EH (cell line): ENCODE data around the gene CYSLTR2.

Source experiments
- DNase-seq: peaks from one replicate; pipeline ENCODE4 v3.0.0-alpha.2; 2015; ENCODE audit warnings: low read depth

CYSLTR2 gene

DNA sequence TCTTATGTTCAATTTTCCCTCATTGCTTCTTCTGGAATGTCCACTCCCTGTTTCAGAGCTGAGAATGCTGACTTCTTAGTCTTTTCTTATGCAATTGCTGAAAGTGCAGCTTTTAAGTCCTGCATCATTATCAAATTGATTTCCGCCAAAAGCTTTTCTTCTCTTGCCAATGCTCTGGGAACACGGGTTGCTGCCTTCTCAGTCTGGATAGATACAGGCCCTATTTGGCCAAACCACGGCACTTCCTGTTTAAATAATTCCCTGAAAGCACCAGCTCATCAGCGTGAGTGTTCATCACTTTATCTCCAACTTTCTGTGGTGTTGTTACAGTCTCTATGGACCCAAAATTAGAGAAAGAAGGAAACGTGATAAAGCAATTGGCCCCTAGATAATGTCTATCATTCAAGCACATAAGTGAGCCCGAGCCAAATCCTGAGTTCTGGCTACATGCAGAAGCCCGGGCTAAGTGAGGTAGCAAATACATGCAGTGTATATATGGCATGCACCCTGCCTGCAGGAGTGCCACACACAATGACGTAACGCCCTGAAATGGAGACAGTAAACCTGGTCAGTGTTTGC is 85.7 kb downstream of the CYSLTR2 start:
- no peak for DNase-seq

GRCh38 chr13:48741377-48741776 is 87.6 kb downstream of the CYSLTR2 start:
- peak; percentile 26 for DNase-seq

GRCh38 chr13:48746821-48747220 is 93.1 kb downstream of the CYSLTR2 start:
- DNase-seq: no peak

- DNase-seq: no peak
Measured at GRCh38 chr13:48748681-48749080, 95.0 kb downstream of the CYSLTR2 start.

DNA sequence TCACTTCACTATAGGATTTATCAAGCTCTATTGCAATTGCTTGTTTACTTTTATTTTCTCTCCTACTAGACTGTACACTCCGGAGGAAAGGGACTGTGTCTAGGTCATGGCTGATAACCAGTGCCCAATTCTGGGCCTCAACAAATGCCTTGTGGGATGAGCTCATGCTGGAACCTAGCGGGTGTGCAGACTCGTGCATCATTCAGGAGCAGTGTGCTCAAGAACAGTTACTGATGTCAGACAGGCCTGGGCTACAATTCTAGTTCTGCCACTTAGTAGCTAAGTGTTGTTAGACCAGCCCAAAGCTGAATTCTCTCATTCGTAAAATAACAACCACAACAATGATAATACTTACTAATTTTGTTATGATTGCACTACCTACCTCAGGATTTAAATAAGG is 95.4 kb downstream of the CYSLTR2 start:
- peak; percentile 51 for DNase-seq

DNA sequence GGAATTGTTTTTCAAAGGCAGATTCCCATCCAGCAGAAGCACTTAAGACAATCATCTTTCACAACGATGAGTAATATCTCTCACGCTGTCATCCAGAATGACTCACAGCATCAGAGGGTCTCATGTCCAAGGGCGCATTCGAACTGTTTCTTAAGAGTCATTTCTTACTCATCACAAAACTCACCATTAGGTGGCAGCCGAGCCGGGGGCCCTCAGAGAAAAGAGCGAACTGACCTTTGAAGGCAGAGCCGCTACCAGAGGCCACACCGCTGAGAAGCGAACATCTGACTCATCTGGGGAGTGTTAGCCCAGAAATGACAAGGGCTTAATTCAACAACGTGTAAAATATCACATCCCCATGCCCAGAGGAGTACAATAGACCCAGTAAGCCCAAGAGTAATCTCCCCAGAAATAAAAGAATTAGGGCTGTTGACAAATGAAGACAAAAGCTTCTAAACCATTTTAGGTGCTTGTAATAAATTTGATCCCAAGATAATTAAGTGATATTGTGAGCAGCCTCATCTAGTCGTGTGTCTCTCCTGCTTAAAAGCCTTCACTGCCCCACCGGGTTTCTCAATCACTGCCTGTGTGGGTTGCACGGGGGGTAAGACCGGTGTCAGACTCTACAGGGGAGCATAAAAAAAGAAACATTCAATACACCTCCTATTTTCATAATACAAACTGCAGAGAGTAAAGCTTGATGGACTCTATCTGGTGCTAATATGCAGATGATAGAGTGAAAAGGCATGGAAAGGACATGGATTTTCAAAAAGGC is 96.2 kb downstream of the CYSLTR2 start:
- DNase-seq: peak; percentile 98

- peak; percentile 36 for DNase-seq
Measured at GRCh38 chr13:48750588-48751383, 97.1 kb downstream of the CYSLTR2 start.

DNA sequence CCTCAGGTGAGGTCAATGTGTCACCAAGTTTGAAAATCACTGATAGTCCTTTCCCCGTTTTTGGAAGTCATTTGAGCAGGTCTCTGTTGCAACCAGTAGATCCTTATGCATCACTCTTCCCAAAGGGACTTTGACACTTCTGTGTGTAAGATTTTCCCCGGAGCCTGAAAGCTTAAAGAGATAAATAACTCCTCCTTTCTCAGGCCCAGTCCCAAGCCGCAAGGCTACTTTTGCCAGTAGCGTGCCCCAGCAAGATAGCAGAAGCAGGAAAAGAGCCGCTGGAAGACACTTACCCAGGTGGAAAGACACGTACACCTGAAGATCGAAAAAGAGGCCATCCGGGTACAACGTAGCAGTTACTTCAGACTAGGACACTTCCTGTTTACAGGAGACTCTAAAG is 106.9 kb downstream of the CYSLTR2 start:
- DNase-seq: no peak
